Cardiac fibroblast (primary cell): ENCODE measurements around the gene OR10R2.

Experiments
- DNase-seq, 2 donors: peaks; one replicate each; pipeline versions ENCODE4 v3.0.0 to v3.0.0-alpha.2; 2010; ENCODE audit warnings: low read depth in 2 of 2
- H3K4me3 ChIP-seq, 2 donors: replicated peaks in 1 of 2; 1 replicate in 1 of 2; 2 replicates in 1 of 2; pipeline ENCODE4 v1.5.1; 2011; ENCODE audit warnings: low read depth in 2 of 2, low read length in 2 of 2, mild to moderate bottlenecking in 2 of 2, moderate library complexity in 1 of 2
- CTCF ChIP-seq: IDR thresholded peaks from one replicate; pipeline ENCODE4 v1.5.1; 2011; ENCODE audit warnings: low read depth, mild to moderate bottlenecking, low read length, inconsistent platforms

Gene OR10R2

GRCh38 chr1:158496374-158496773, 24.4 kb downstream of the OR10R2 start:
- DNase-seq: peak; percentile 14 to 19
- no peak for TF ChIP-seq CTCF
- no peak overlapping the region for H3K4me3 ChIP-seq

DNA sequence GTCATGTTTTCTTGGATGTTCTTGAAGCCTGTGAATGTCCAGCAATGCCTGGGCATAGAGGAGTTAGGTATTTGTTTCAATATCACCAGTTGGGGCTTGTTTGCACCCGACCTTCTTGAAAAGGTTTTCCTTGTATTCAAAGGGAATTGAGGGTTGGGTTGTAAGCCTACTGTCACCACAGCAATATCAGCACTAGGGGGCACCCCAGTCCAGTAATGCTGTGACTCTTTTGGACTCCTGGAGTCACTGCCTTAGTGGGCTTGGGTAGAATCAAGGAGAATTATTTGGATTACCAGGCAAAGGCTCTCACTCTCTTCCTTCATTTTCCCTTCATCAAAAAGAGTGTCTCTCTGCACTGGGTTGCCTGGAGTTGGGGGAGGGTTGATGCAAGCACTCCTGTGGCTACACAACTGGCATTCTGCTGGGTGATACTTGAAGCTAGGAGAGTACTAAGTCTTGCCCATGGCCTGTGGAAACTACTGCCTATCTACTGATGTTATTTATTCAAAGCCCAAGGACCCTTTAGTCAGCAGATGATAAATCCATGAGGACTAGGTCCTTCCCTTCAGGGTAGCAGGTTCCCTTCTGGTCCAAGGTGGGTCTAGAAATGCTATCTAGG, 34.5 kb downstream of the OR10R2 start:
- peak; percentile 39 for TF ChIP-seq CTCF
- no peak overlapping the region for H3K4me3 ChIP-seq
- DNase-seq: peak; percentile 35 to 48

- DNase-seq: no peak
- no peak overlapping the region for H3K4me3 ChIP-seq
- TF ChIP-seq CTCF: no peak
These were observed 35.5 kb downstream of the OR10R2 start for GRCh38 chr1:158507511-158507910.

DNA sequence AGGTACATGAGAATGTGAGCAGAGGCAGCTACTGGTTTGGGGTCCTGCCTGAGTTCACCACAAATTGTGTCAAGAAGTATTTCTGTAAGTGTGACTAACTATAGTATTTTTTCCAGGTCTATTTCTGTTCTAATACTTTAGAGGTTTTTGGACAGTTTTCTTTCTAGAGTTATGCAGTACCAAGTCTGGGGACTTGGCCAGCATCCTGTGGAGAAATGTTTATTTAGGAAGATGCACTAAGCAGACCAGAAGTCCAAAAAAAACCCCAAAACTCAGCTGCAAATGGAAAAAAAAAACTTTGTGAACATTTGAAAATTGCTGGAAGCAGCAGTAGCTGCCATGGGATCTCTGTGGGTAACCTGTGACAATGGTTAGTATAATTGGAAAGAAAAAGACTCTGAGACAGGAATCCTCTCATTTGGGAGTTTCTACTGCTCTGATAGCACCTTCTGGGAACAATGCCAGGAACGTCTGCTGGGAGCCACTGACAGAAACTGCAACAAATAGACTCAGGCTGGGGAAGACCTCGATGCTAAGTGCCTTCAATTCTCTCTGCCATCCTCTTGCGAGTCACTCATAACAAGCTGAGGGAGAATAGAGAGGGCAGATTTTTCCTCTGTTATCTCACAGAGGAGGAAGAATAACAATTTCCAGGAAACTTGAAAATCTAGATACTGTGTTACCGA, 37.6 kb downstream of the OR10R2 start:
- peak; percentile 5 to 12 for DNase-seq

GRCh38 chr1:158516966-158517365, 44.9 kb downstream of the OR10R2 start:
- no peak overlapping the region for H3K4me3 ChIP-seq
- no peak for TF ChIP-seq CTCF
- DNase-seq: no peak

More for the DNA sequence above, 37.6 kb downstream of the OR10R2 start:
- no peak overlapping the region for H3K4me3 ChIP-seq
- no peak for TF ChIP-seq CTCF

DNA sequence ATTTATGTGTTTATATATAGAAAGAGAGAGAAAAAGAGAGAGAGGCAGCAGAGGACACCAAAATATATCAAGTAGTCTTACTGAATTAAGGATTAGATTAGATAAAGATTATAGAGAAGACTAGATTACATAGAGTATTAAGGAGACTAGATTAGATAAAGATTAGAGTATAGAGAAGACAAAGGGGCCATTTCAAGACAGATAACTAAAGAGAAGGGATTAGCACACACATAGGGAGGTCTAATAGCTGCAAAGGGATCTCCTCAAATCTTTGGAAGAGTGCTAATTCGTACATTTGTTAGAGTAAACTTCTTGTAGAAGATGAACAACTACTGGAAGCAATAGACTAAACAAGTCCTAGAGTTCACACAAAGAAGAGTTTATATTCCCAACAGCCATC, 48.0 kb downstream of the OR10R2 start:
- no peak for DNase-seq

More for the DNA sequence above, 48.0 kb downstream of the OR10R2 start:
- no peak overlapping the region for H3K4me3 ChIP-seq
- TF ChIP-seq CTCF: no peak
